ENCODE data around the gene TTLL3.
"Not testable (repeated sequence)": the region's sequence is repeated elsewhere in the genome, so short reads cannot be mapped to it uniquely, and the experiment has no call there.

Gene TTLL3

GRCh38 chr3:9846231-9846630 is 36.2 kb downstream of the TTLL3 start:
- DNase-seq, result no peak

GRCh38 chr3:9846931-9847488 is 36.9 kb downstream of the TTLL3 start:
- DNase-seq, result no peak

- not testable (repeated sequence) for DNase-seq
These were observed 37.8 kb downstream of the TTLL3 start for GRCh38 chr3:9847870-9848269.

- DNase-seq, result peak; percentile 58
These were observed 38.8 kb downstream of the TTLL3 start for GRCh38 chr3:9848860-9849259.

GRCh38 chr3:9851383-9851782 is 41.3 kb downstream of the TTLL3 start:
- DNase-seq, result not testable (repeated sequence)

- DNase-seq, result not testable (repeated sequence)
These were observed 41.9 kb downstream of the TTLL3 start for GRCh38 chr3:9851926-9852325.

GRCh38 chr3:9852528-9852927 is 42.5 kb downstream of the TTLL3 start:
- no peak for DNase-seq

GRCh38 chr3:9854291-9854940 is 44.4 kb downstream of the TTLL3 start:
- not testable (repeated sequence) for DNase-seq

- no peak for DNase-seq
These were observed 45.5 kb downstream of the TTLL3 start for GRCh38 chr3:9855594-9855993.

- no peak for DNase-seq
These were observed 49.5 kb downstream of the TTLL3 start for GRCh38 chr3:9859530-9860025.

GRCh38 chr3:9861201-9861600 is 51.1 kb downstream of the TTLL3 start:
- DNase-seq, result no peak

GRCh38 chr3:9861626-9862130 is 51.6 kb downstream of the TTLL3 start:
- no peak for DNase-seq

GRCh38 chr3:9862391-9863057 is 52.5 kb downstream of the TTLL3 start:
- DNase-seq, result peak; percentile 35

GRCh38 chr3:9863058-9863772 is 53.2 kb downstream of the TTLL3 start:
- no peak for DNase-seq

- DNase-seq, result no peak
These were observed 54.3 kb downstream of the TTLL3 start for GRCh38 chr3:9864200-9864927.

- not testable (repeated sequence) for DNase-seq
These were observed 55.1 kb downstream of the TTLL3 start for GRCh38 chr3:9865125-9865637.

GRCh38 chr3:9866639-9867038 is 56.6 kb downstream of the TTLL3 start:
- DNase-seq, result no peak

- no peak for DNase-seq
These were observed 57.0 kb downstream of the TTLL3 start for GRCh38 chr3:9867106-9867505.

- no peak for DNase-seq
These were observed 59.9 kb downstream of the TTLL3 start for GRCh38 chr3:9869955-9870354.

GRCh38 chr3:9870978-9871377 is 60.9 kb downstream of the TTLL3 start:
- no peak for DNase-seq

GRCh38 chr3:9872067-9872466 is 62.0 kb downstream of the TTLL3 start:
- not testable (repeated sequence) for DNase-seq

GRCh38 chr3:9875448-9875847 is 65.4 kb downstream of the TTLL3 start:
- DNase-seq, result no peak
